Inferior parietal cortex (tissue), 1 donor: Measurements from ENCODE around the gene KIF13A.
"Not testable (repeated sequence)": the region's sequence is repeated elsewhere in the genome, so short reads cannot be mapped to it uniquely, and the experiment has no call there.

ENCODE experiments used
- DNase-seq: peaks from one replicate; pipeline ENCODE4 v3.0.0-alpha.2; 2016; ENCODE audit errors: extremely low spot score

KIF13A gene

DNA sequence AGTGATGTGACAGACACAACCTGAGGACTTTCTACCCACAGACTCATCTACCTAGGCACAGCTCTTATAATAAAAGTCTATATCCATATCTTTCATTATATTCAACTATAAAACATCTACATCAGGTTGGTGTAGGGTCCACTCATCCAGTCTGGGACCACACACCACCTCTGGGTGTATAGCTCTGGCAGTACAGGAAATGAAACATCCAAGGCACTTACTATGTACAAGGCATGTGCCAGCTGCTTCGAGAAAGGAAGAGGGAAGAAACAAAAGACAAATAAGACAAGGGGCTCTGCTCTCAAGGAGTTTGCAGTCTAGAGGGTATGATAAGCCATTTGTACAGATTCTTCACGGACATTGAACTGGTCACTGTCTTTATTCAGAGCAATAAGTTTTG is 18.6 kb downstream of the KIF13A start:
- no peak for DNase-seq

DNA sequence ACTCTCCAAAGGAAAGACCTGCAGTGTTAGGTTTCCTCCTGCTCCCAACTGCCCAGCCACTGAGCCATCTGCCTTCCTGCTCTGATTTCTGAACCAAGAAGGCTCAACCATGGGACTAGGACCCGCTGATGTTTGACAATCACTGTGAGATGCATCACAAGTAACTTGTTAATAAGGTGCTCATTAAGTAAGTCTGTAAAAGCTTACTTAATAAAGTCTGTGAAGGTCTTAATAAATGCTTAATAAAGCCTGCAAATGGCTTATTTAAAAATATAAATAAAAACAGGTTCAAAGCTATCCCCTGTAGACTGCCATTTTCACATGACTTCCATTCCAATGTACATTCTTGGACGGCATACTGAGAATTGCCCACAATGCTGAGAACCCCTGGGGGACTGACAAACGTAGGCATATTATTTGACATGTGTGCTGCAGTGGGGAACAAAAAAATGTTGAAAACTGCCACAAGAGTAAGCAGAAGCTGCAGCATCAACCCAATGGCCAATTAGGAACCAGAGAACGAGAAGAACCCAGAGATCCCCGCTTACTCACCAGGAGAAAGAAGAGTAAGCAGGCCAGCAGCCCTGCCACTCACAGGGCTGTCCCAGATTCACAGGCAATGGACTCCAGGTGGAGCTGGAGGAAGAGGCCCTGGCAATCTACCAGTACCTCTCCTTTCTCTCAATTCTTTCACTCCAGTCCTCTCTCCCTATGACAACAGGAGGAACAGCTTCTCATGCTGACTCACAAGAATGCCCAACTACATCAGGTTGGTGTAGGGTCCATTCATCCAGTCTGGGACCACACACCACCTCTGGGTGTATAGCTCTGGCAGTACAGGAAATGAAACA is 19.5 kb downstream of the KIF13A start:
- DNase-seq, result no peak

DNA sequence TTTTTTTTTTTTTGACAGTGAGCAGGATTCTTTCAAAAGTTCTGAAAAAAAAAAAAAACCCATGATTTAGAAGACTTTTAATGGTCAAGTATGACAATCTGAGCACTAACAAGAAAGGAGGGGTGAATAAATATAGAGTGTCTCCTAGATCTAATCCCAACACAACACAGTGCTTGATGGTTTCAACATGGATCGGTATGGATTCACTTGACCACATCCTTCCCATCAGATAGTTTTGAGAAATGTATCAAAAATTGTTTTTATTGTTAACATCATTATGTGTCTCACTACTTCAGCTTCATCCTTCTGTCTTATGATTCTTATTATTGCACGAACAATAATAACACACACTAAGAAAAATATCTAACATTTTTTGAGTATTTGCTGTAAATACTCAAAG is 21.0 kb downstream of the KIF13A start:
- no peak for DNase-seq

DNA sequence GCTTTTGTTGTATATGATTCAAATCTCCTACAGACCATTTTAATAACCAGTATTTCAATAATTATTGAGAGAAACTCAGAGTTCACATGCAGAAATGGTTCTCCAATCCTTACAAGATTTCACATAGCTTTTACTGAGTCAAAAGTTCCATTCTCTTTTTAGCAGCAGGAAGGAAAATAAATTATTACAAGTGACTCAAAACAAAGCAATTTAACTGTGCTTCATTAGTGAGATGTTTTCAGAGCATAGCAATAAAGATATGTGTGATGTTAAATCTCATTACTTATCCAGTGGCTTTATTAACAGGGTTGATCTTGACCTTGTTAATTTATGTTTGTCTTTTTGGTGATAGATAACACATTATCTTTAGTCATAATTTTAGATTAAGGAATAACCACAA is 22.0 kb downstream of the KIF13A start:
- no peak for DNase-seq

DNA sequence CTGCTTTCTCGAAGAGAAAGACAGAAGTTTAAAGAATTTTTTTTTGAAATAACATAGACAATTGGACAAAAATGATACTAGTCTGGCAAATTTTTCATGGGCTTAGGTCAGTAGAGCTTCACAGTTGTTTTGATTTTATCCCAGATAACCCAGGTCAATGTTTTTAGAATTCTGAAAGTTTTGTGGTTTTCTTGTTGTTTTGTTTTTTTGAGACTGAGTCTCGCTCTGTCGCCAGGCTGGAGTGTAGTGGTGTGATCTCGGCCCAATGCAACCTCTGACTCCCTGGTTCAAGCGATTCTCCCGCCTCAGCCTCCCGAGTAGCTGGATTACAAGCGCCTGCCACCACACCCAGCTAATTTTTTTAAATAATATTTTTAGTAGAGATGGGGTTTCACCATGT is 22.8 kb downstream of the KIF13A start:
- DNase-seq, result no peak

DNA sequence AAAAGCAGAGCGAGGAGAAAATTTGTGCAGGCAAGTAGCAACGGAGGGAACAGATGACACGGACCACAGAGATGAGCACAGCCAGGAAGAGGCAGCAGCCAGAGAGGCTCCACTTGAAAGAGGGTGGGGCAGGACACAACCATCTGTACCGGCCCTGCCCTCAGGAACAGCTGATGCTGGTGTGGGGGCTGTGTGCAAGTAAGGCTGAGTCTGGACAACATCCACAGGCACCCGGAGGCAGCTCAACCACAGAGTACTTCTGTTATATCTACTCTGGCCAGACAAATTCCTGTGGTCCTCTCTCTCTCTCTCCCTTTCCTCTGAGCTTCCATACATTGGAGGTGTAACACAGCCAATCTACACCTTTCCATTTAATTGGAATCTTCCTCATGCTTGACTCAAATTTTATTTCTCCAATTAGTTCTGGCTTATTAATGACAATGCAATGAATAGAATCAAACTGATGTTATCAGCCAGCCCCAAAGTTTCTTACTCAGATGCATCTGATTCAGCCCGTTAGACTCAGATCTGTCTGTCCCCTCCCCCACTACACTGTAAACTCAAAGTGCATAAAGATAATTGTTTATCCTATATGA is 24.9 kb downstream of the KIF13A start:
- DNase-seq, result peak; percentile 54

DNA sequence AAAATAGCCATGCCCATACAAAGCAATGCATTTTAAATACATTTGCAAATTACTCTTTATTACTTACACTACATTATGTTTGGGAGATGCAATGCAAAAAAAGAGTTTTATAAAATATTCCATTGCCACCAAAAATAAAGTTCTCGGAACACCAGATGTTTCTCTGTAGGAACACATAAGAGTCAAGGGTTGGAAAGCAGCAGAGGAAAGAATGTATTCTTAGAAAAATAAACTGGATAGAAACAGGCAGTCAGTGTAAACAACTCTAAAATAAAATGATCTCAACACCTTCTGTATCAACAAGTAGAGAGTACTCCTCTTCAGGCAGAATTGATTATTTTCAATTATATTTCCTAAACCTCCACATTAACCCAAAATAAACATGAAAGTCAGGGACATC is 28.1 kb downstream of the KIF13A start:
- DNase-seq, result no peak

DNA sequence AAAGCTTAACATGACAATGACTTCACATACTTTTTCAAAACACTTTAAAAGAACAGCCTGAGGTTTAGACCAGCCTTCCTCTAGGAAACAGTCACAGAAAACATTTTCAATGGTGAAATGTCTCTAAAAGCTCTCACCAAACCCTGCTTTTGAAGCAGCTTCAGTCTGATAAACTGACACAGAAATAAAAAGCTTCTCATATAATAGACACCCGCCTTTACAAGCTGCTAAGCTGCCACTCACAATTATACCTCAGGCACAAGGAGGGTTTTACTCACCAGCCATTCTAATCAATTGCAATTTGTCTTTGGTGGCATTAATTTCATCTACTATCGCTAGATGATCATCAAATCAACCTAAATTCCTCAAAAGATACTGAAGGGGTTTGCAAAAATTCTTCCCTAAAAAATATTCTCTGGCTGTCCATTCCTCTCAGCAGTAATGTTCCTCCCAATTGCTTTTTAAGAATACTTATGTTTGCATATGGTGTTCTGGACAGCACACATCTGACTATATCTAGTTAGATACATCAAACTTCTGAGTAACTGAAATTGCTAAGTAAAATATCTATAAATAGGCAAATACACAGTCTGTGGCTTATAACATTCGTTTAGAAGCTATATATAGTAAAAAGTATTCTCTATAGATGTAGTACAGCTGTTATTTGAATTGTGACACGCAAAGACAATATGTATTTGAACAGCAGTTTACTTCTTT is 29.4 kb downstream of the KIF13A start:
- DNase-seq, result no peak

DNA sequence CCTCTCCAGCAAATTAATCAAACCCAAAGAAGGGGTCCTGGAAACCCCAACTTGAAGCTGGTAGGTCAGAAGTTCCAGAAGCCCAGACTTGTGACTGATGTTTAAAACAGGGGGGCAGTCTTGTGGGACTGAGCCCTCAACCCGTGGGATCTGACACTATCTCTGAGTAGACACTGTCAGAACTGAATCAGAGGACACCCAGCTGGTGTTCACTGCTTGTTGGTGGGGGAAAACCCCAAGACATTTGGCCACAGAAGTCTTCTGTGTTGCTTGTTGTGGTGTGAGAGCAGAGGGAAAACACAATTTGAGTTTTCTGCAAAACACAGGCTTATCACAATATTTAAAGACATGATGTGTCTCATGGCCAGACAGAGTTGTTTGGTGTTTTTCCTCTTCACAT is 29.9 kb downstream of the KIF13A start:
- no peak for DNase-seq

DNA sequence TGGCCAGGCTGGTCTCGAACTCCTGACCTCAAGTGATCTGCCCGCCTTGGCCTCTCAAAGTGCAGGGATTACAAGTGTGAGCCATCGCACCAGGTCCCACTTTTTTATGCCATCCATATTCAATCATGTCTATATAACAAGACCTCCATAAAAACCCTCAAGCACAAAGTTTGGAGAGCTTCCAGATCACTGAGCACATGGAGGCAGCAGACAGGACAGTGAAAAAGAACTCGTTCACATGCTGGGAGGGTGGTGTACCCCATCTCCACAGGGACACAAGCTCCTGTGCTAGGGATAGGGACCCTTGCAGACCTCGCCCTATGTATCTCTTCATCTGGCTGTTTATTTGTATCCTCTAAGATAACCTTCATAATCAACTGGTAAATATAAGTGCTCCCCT is 30.3 kb downstream of the KIF13A start:
- DNase-seq, result no peak

DNA sequence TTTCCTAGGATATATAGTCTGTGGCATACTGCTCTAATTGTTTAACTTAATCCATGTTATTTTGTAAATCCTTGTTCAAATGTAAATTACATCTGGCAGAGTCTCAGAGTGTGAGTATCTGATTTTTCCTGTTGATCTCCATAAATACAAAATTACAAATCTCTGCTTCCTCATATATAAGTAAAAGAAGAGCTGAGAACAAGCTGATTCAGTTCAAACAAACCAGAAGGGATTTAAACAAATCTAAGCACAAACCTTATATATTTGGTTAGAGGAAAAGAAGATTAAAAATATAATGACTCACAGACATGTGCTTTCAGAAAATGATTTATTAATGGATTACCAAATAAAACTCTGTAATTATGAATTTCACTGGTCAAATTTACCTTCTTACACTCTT is 37.3 kb downstream of the KIF13A start:
- no peak for DNase-seq

DNA sequence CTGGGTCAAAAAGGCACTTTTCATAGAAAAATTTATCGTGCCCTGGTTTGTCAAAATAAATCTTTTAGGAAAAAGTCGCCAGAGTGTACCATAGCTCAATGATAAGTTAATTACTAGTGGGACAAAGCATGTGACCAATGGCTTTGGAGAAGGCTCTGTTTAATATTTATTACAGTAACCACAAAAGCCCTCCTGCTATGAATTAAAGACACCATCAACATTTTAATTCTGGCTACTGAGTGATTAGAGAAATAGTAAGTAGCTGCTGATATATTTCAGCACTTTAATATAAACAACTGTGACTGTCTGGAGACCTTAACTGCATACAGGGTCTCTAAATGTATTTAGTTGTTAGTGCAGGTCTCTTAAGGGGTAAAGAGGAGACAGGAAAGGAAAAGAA is 38.3 kb downstream of the KIF13A start:
- no peak for DNase-seq

DNA sequence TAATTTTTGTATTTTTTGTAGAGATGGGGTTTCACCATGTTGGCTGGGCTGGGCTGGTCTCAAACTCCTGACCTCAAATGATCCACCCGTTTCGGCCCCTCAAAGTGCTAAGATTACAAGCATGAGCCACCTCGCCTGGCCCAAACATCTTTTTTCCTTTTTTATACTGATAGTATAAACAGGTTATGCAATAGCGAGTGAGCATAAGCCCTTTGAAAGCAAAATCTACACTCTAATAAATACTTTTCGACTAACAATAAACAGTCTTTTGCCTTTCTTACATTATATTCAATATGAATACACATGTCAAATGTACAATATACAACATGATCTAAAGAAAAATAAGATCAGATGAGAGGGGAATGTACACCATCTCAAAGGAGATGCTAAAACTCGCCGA is 38.7 kb downstream of the KIF13A start:
- no peak for DNase-seq

DNA sequence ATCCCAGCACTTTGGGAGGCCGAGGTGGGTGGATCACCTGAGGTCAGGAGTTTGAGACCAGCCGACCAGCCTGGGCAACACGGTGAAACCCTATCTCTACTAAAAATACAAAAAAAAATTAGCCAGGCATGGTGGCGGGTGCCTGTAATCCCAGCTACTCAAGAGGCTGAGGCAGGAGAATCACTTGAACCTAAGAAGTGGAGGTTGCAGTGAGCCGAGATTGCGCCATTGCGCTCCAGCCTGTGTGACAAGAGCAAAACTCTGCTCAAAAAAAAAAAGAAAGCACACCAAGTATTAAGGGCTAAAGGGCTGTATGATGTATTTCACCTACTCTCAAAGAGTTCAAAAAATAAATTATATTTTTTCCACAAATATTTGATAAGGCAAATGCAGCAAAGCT is 39.9 kb downstream of the KIF13A start:
- not testable (repeated sequence) for DNase-seq

DNA sequence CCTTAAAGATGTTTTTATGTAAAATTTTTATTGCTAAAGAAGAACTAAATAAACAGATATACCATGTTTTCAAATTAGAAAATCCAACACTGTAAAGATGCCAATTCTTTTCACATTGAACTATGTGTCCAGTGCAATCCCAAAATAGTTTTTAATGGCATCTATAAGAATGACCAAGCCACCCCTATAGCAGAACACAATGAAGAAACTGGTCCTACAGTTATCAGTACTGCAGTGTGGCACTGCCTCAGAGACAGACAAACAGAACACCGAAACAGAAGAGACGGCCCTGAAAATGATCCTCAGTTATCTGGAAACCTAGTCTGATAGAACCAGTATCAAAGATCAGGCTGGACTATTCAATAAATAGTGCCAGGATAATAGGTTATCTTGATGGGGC is 41.9 kb downstream of the KIF13A start:
- no peak for DNase-seq

DNA sequence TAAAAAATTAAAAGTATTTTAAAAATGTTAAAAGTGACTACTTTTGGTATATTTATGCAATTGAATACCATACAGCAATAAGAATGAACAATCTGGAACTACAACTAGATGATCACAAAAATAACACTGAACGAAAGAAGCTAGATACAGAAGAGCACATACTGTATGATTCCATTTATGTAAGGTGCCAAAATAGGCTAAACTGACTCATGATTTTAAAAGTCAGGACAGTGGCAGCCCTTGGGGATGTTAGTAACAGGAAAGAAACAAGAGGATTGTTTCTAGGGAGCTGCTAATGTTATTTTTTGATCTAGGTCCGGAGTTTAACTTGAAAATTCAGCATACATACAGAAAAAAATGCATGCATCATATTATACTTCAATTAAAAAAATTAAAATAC is 42.3 kb downstream of the KIF13A start:
- DNase-seq, result peak; percentile 64

DNA sequence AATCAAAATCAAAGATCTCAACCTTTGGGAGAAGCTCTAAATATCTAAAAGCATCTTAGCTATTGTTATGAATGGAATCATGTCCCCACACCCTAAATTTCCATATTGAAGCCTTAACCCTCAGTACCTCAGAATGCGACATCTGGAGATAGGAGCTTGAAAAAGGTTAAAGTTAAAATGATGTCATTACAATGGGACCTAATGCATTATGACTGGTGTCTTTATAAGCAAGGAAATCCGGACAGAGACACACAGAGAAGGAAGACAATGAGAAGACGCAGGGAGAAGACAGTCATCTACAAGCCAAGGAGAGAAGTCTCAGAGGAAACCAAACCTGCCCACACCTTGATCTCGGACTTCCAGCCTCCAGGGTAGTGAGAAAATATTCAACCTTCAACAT is 46.1 kb downstream of the KIF13A start:
- no peak for DNase-seq

DNA sequence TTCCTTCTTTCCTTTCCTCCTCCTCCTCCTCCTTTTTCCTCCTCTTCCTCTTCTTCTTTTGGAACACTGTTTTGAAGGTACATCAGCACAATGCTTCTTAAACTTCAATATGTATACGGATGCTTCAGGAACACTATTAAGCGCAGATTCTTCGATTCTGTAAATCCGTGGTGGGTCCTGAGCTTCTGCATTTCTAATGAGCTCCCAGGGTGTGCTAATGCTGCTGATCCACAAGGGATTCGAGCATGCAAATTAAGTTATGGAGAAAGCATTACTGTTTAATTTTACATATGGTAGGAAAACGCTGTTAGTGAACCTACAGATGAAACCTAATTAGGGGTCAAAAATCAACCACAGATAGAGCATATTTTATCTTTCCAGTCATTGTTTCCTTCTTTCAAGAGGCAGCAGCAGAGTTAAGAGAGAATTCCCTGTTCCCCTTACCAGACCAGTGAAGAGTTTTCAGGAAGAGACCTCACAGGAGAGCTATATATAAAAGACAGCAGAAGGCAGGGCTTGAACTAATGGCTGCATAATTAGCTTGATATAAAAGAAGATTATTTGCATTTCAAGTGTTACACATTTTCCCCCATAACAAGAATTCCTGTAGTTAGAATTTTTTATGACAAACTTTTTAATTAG is 47.2 kb downstream of the KIF13A start:
- no peak for DNase-seq

DNA sequence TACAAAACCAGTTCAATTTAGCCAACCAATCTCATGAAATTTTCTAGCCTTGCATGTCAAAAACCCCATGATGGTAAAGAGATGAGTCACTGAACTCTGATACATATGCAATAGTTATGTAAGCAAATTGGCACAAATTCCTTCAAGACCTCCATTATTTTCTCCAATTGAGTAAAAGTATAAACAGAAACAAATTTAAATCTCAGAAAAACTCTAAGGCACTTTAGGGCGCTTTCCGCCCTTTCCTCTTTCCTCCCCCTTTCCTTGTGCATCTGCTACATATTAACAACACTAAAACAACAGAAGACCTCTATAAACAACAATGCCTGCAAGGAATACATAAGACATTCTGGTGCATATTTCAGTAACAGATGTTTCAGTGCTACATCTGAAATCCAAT is 48.5 kb downstream of the KIF13A start:
- DNase-seq, result no peak

DNA sequence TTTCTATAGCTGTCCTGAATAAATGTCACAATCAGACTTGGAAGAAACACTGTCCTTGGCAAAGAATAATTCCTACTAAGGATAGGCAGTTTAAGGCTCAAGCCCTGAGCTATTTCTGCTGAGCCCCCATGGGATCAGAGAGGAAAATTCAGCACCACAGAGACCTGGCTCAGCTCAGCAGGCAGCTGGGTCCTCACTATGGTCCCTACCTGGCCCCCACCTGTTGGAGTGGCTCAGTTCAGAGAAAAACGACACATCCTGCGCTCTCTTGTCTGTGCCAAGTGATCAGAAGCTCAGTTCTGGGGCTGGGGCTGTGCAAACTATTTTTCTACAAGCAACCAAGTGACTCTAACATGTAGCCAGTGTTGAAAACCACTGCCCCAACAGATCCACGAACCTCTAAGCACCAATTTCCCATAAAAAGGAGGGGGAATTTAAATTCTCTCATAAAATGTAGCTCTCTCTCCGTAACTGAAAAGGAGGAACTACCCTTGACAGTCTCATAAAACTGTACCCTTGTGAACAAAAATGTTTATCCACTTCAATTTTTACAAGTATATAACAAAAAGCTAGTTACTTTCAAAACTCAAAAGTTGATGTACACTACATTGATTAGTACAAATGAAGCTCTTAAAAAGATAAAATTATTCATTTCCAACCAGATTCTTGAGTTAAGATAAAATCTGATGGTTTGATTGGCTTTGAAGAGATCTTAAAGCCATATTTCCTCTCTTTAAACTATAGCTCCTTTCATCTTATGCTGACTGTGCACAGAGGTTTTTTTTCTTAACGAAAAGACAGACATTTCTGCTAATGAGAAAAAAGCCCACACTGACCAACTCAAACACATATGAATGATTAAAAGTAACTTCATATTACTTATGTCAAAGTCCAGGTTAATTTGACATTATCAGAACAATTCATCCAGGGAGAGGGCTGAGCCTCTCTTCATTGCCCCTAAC is 52.0 kb downstream of the KIF13A start:
- no peak for DNase-seq

DNA sequence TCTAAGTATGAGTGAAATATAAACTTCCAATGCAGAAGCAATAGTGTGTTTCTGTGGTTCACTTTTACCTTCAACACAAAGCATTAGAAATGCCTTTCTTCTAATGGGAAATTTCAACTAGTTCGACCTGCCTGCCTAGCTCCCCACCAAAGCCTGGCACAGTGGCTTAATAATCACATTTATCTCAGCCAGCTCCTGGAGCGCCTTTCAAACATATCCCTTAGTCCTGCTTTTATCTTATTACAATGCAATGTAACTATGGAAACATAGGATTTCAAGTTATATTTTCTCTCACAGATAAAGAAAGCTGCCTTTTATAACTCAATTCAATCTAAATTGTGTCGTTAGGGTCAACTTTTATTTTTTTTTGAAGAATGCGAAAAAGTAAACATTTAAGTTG is 53.7 kb downstream of the KIF13A start:
- DNase-seq, result no peak
